Thymus (tissue), 11 donors: ENCODE results near the gene DNAAF1. TPM values are rescaled to one million over a fixed set of nuclear protein-coding genes. Genes with fewer than 3 reads are reported as not detected.

Experiments used
- DNase-seq, 9 donors: peaks; one replicate each; pipeline ENCODE4 v3.0.0-alpha.2; 2013; ENCODE audit warnings: low spot score in 9 of 9, low read depth in 6 of 9, missing footprints in 1 of 9
- H3K27ac ChIP-seq, 2 donors: one replicate each; pipeline ENCODE4 v1.5.1; 2013; ENCODE audit warnings: control low read depth in 1 of 2, low read depth in 1 of 2, low read length in 1 of 2, mild to moderate bottlenecking in 1 of 2, moderate library complexity in 1 of 2
- H3K27me3 ChIP-seq, 2 donors: one replicate each; pipeline ENCODE4 v1.5.1; 2013; ENCODE audit warnings: low read length in 1 of 2; ENCODE audit not compliant: control insufficient read depth in 2 of 2, insufficient read depth in 1 of 2
- H3K36me3 ChIP-seq, 2 donors: one replicate each; pipeline ENCODE4 v1.5.1; 2013; ENCODE audit warnings: low read length in 1 of 2, mild to moderate bottlenecking in 1 of 2, moderate library complexity in 1 of 2; ENCODE audit not compliant: control insufficient read depth in 2 of 2, insufficient read depth in 2 of 2
- H3K4me1 ChIP-seq, 2 donors: one replicate each; pipeline ENCODE4 v1.5.1; 2013; ENCODE audit warnings: low read length in 2 of 2; ENCODE audit not compliant: control insufficient read depth in 2 of 2, insufficient read depth in 2 of 2
- H3K4me3 ChIP-seq, 2 donors: one replicate each; pipeline ENCODE4 v1.5.1; 2013; ENCODE audit warnings: low read length in 2 of 2, control low read depth in 1 of 2, mild to moderate bottlenecking in 1 of 2
- H3K9me3 ChIP-seq, 2 donors: one replicate each; pipeline ENCODE4 v1.5.1; 2013; ENCODE audit warnings: low read length in 1 of 2, mild to moderate bottlenecking in 1 of 2; ENCODE audit not compliant: control insufficient read depth in 2 of 2, insufficient read depth in 1 of 2
- WGBS: extraction: QIAGEN DNeasy Blood & Tissue Kit; methylation state at CpG from one replicate; pipeline ENCODE4 v1.1.7; 2013; 5-methylcytosine and 5-hydroxymethylcytosine counted together
- polyA plus RNA-seq: library from polyadenylated mRNA; stranded (reverse); fragments of 200-250 nt; gene quantifications from one replicate; pipeline ENCODE4 v1.2.3, GENCODE V29; 2013
- total RNA-seq: library from RNA; stranded (reverse); fragments of 120-200 nt; gene quantifications from one replicate; pipeline ENCODE4 v1.2.4, GENCODE V29; 2013
- donor health status: healthy.

DNAAF1 gene
- total and polyA plus RNA-seq, 2 donors: 0.09 to 3.1 TPM

DNA sequence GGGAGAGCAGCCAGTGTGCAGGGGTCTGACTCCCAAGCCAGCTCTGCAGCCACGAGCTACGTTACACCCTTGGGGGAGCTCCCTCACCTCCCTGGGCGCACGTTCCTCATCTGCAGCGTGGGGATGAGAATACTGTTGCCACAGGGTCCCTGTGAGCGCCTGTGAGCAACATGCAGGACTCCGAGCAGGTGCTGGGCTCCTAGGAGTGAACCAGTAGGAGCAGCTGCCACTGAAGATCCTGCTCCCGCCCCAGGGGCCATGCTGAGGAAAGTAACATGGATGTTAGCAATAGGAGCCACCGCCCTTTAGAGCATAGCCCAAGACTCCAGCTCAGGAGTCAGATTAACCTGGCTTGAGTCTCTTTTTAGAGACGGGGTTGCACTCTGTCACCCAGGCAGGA is 15.9 kb downstream of the DNAAF1 start:
- DNase-seq: no peak
- Histone ChIP-seq H3K27me3 (peaks cover 0 to 18% of the 10 kb centered on the region in 2 donors), H3K4me1 (no peaks in the 10 kb centered on the region), H3K9me3 (no peaks in the 10 kb centered on the region), H3K4me3 (no peak overlapping the region), H3K27ac (no peak overlapping the region), H3K36me3 (no peaks in the 10 kb centered on the region)
- 92% methylated on average over 10 of the region's 10 CpGs for WGBS

DNA sequence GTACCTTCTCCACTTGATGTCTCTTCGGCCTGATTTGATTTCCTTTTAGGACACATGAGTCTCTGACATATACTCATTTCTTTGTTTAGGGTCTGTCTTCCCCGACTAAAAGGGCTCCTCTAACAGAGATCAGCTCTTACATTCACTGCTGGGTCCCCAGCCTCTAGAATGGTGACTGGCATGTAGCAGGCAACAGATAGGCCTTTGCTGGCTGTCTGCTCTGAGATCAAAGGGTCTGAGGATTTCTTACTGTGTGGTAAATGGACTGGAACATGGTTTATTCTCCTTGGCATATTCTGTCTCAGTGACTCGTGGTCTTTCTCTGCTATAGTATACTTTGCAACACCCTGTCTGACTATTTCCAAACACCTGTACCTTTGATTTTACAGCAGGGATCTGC is 16.7 kb downstream of the DNAAF1 start:
- DNase-seq: no peak
- H3K27ac ChIP-seq: no peak overlapping the region
- no peaks in the 10 kb centered on the region for H3K36me3 ChIP-seq
- H3K9me3 ChIP-seq: no peaks in the 10 kb centered on the region
- H3K4me1 ChIP-seq: no peaks in the 10 kb centered on the region
- WGBS: 68% methylated on average over 3 of the region's 3 CpGs
- H3K4me3 ChIP-seq: no peak overlapping the region
- H3K27me3 ChIP-seq: peaks cover 0 to 18% of the 10 kb centered on the region in 2 donors

DNA sequence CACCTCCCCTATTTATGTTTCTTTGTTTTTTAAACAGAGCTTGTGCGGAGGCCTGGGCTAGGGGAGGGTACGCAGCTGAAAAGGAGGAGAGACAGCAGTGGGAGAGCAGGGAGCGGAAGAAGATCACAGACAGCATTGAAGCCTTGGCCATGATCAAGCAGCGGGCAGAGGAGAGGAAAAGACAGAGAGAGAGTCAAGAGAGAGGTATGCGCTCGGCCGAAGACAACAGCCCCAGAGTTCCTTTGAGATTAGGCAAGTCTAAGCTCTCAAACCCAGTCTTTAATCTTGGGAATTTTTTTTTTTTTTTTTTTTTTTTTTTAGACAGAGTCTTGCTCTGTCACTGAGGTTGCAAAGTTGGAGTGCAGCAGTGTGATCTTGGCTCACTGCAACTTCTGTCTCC is 20.6 kb downstream of the DNAAF1 start:
- 95% methylated on average over 7 of the region's 7 CpGs for WGBS
- H3K36me3 ChIP-seq: no peaks in the 10 kb centered on the region
- no peak for DNase-seq
- peaks cover 0 to 6% of the 10 kb centered on the region in 2 donors for H3K27me3 ChIP-seq
- H3K9me3 ChIP-seq: no peaks in the 10 kb centered on the region
- H3K27ac ChIP-seq: no peak overlapping the region
- no peaks in the 10 kb centered on the region for H3K4me1 ChIP-seq
- no peak overlapping the region for H3K4me3 ChIP-seq

DNA sequence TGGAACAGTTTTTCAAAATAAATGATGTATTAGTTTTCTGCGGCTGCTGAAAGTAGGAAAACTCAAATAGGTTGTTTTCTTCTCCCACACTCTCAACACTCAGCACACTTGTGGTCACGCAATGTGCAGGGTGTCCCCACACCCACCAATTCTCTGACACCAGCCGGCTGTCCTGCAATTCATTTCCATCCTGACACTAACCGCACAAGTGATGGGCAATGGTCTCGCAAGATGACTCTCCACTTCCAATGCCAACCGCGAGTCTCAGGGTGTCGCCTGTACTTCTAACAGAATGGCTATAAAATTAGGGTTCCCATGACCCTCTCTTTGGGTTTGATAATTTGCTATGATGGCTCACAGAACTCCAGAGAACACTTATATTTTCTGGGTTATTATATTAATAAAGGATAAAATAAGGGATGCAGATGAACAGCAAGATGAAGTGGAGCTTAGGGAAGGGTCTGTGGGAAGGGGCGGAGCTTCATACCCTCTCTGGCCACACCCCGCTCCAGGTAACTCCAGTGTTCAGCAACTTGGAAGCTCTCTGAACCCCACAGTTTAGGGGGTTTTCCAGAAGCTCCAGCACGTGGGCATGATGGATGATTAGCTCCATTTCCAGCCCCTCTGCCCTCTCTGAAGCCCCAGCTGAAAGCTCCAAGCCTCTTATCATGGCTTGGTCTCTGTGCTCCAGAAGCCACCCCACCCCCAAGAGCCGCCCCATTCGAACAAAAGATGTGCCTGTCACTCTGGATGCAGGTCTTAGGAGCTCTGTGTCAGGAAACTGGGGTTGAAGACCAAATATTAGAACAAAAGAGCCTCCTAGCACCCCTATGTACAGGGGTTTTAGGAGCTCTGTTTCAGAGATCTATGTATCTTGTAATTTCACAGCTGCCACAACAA is 21.9 kb downstream of the DNAAF1 start:
- Histone ChIP-seq H3K27me3 (peaks cover 0 to 2% of the 10 kb centered on the region in 2 donors), H3K4me3 (no peak overlapping the region), H3K36me3 (no peaks in the 10 kb centered on the region), H3K9me3 (no peaks in the 10 kb centered on the region), H3K4me1 (no peaks in the 10 kb centered on the region), H3K27ac (no peak overlapping the region)
- DNase-seq: no peak
- 77% methylated on average over 13 of the region's 13 CpGs for WGBS

DNA sequence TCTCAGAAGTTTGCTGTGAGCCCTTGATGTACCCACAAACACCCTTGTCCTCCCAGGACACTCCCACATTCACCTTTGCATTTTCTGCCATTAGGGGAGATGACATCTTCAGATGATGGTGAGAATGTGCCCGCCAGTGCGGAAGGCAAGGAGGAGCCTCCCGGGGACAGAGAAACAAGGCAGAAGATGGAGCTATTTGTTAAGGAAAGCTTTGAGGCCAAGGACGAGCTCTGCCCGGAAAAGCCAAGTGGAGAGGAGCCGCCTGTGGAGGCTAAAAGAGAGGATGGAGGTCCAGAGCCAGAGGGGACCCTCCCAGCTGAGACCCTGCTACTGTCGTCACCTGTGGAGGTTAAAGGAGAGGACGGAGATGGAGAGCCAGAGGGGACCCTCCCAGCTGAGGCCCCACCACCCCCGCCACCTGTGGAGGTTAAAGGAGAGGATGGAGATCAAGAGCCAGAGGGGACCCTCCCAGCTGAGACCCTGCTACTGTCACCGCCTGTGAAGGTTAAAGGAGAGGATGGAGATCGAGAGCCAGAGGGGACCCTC is 24.7 kb downstream of the DNAAF1 start:
- DNase-seq: no peak
- H3K27me3 ChIP-seq: no peaks in the 10 kb centered on the region
- no peaks in the 10 kb centered on the region for H3K4me1 ChIP-seq
- no peak overlapping the region for H3K4me3 ChIP-seq
- no peaks in the 10 kb centered on the region for H3K9me3 ChIP-seq
- WGBS: 83% methylated on average over 11 of the region's 11 CpGs
- no peak overlapping the region for H3K27ac ChIP-seq
- H3K36me3 ChIP-seq: no peaks in the 10 kb centered on the region

DNA sequence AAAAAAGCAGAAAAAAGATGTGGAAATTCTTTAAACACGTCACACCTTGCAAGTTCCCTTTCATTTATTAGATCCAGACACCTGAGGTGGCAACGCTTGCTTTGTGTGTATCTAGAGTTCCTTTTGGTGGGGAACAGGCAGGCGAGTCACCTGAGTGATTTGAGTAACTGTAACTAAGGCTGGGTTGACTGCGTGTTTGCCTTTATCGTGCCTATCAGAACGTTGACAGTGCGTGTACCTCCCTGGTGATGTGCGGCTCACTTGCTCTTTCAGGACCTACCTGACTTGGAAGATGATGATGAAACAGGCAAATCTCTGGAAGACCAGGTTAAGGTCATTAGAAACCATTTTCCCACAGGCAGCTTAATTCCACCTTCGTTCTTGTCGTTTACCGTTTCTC is 29.3 kb downstream of the DNAAF1 start:
- no peak for DNase-seq
- 87% methylated on average over 11 of the region's 11 CpGs for whole genome bisulfite sequencing
- no peaks in the 10 kb centered on the region for H3K9me3 ChIP-seq

DNA sequence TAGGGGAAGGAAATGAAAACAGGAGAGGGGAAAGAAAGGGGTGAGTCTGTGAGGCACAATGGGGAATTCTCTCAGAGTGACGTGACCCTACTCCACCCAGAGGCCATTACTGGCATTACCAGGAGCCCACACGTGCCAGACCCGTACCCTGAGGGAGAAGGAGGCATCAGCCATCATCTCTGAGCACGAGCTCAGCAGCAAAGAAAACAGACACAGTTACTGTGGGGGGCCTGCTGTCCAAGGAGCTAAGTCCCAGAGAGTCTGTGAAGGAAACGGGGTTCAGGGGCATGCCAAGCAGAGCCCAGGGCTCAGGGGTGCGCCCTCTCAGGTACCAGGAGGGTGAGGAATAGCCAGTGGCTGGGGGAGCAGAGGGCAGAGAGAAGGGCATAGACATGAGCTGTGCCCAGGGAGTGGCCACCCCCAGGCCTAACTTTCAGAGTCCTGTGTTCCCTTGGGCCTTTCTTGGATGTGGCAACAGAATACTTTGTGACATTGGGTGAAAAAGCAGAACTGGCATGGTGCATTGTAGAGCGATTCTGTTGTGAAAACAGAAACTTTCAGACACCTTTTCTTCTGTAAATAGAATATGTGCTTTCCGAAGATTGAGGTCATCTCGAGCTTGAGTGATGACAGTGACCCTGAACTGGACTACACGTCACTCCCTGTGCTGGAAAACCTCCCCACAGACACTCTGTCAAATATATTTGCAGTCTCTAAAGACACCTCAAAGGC is 30.4 kb downstream of the DNAAF1 start:
- H3K36me3 ChIP-seq: peaks cover 14 to 25% of the 10 kb centered on the region in 2 donors
- no peak overlapping the region for H3K27ac ChIP-seq
- WGBS: 39% methylated on average over 10 of the region's 10 CpGs
- no peaks in the 10 kb centered on the region for H3K9me3 ChIP-seq
- H3K4me1 ChIP-seq: no peaks in the 10 kb centered on the region
- no peaks in the 10 kb centered on the region for H3K27me3 ChIP-seq
- peak in 6 of 9 donors; percentile 37 to 76 (median 52) for DNase-seq
- no peak overlapping the region for H3K4me3 ChIP-seq

More for the DNA sequence above, 29.3 kb downstream of the DNAAF1 start:
- Histone ChIP-seq H3K4me3 (no peak overlapping the region), H3K36me3 (peaks cover 13 to 14% of the 10 kb centered on the region in 2 donors), H3K4me1 (no peaks in the 10 kb centered on the region), H3K27me3 (no peaks in the 10 kb centered on the region), H3K27ac (no peak overlapping the region)

DNA sequence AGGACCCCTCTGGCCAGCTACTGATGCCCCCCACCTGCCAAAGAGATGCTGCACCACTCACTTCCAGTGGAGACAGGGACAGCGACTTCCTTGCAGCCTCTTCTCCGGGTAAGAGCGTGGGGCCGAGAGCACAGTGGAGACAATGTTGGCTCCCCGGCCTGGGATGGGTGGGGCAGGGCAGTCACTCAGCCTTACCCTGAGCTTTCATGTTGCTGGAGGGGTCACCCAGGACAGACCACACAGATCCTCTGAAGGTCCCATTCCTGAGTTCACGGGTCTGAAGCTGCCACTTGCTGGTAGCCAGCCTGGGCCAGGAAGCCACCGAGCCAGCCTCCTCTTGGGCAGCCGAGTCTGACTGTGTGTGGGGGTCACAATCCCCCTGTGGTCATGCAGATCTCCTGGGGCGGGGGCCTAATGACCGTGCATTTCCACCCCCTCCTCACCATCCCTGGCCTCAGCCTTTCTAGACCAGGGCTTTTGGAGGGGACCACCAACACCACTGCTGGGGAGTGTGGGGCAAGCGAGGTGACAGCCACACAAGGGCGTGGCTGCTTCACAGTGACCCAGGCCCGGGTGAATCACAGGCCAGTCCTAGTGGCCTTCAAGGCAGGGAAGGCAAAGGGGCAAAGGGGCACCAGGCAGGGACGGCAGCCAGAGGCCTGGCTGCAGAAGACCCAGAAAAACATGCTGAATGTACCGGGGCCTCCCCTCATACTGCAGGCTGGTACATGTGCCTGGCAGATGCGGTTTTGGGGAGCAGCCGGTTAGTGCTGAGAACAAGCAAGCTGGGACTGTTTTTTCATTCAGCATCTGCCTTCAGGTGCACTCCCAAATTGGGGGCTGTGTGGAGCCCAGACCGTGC is 31.3 kb downstream of the DNAAF1 start:
- Histone ChIP-seq H3K36me3 (peaks cover 19 to 34% of the 10 kb centered on the region in 2 donors), H3K4me3 (no peak overlapping the region), H3K27me3 (no peaks in the 10 kb centered on the region), H3K27ac (no peak overlapping the region), H3K4me1 (no peaks in the 10 kb centered on the region), H3K9me3 (no peaks in the 10 kb centered on the region)
- DNase-seq: no peak
- 92% methylated on average over 18 of the region's 18 CpGs for WGBS
